AG09319 (cell line): Measurements from ENCODE around the gene CUX1.

Experiments used
- DNase-seq: peaks from one replicate; pipeline ENCODE4 v3.0.0-alpha.2; 2010; ENCODE audit warnings: low read depth; ENCODE audit errors: extremely low read depth
- TF ChIP-seq, protein P1 (sequence below): IDR thresholded peaks from 2 replicates; pipeline ENCODE4 v1.5.1; 2011; ENCODE audit warnings: low read depth, mild to moderate bottlenecking, inconsistent platforms, low read length, moderate library complexity

CUX1 gene

DNA sequence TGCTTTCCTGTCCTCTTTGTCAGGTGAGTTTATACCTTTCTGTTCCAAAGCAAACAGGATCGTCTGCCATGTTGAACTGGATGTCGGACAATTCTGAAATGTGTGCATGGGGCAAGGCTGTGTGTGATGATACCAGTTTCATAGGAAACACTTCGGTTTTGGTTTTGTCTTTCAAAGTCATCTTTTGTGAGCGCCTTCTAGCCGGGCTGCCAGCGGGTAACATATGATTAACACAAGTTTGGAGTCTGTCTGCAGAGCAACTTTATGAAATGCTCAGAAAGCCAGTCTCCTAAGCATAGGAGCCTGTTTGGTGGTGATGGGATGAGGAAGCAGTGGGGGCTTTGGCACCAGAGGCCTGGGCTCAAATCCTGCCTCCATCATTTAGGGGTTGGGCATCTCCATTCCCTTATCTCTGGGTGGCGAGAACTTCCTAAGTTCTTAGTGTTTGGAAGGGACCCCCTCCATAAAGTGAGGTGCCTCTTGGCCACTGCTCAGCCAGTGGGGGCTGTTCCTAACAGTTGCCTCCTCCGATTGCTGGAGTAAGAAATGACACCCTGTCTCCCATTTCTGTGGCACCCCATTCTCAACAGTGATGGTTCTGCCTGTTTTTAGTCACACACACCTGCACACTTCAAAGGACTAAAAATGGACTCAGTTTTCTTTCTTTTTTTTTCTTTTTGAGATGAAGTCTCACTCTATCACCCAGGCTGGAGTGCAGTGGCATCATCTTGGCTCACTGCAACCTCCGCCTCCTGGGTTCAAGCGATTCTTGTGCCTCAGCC lies 36.8 kb downstream of the CUX1 start:
- DNase-seq: no peak

GRCh38 chr7:101856473-101857357 lies 39.3 kb downstream of the CUX1 start:
- peak; percentile 53 for DNase-seq
- TF ChIP-seq, protein P1, sequence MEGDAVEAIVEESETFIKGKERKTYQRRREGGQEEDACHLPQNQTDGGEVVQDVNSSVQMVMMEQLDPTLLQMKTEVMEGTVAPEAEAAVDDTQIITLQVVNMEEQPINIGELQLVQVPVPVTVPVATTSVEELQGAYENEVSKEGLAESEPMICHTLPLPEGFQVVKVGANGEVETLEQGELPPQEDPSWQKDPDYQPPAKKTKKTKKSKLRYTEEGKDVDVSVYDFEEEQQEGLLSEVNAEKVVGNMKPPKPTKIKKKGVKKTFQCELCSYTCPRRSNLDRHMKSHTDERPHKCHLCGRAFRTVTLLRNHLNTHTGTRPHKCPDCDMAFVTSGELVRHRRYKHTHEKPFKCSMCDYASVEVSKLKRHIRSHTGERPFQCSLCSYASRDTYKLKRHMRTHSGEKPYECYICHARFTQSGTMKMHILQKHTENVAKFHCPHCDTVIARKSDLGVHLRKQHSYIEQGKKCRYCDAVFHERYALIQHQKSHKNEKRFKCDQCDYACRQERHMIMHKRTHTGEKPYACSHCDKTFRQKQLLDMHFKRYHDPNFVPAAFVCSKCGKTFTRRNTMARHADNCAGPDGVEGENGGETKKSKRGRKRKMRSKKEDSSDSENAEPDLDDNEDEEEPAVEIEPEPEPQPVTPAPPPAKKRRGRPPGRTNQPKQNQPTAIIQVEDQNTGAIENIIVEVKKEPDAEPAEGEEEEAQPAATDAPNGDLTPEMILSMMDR: peak; percentile 20

More for the DNA sequence above, 36.8 kb downstream of the CUX1 start:
- TF ChIP-seq, protein P1: no peak

DNA sequence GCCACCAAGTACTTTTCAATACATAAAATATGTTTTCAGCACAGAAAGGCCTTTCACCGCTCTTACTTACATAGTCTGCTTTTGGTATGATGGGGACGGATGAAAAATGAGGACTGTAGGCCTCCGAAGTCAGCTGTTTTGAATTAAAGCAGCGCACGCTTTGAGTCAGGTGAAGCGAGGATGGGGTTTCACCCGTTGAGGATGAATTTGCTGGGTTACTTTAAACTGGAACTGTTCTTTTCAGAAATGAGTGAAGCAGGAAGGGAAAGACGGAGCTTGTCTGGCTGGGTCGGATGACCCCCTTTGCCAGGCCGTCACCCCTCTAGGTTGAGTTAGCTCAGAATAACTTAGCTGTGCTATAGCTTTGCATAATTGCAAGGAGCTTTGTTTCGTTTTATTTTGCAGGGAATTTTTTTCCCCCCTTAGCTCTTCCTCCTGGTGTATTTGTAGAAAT lies 40.0 kb downstream of the CUX1 start:
- TF ChIP-seq, protein P1: no peak
- no peak for DNase-seq

GRCh38 chr7:101858437-101859385 lies 41.3 kb downstream of the CUX1 start:
- no peak for DNase-seq
- TF ChIP-seq, protein P1: no peak

- TF ChIP-seq, protein P1: no peak
- no peak for DNase-seq
Measured at GRCh38 chr7:101859411-101860106, 42.1 kb downstream of the CUX1 start.
